Spleen (tissue), 11 donors: Measurements from ENCODE around the gene CDAN1. TPM values are rescaled to one million over a fixed set of nuclear protein-coding genes. Genes with fewer than 3 reads are reported as not detected.

Source experiments
- DNase-seq: peaks from one replicate; pipeline ENCODE4 v3.0.0-alpha.2; 2020
- H3K27ac ChIP-seq, 8 donors: fragments of 200-600 bp; sonication (generic) in 7 of 8; 1 replicate in 4 of 8; 2 replicates in 4 of 8; pipeline versions ENCODE4 v1.5.0 to v1.8.0; 2016 to 2021; ENCODE audit warnings: inconsistent platforms in 4 of 8, mild to moderate bottlenecking in 4 of 8, moderate library complexity in 1 of 8
- H3K27me3 ChIP-seq, 7 donors: fragments of 200-600 bp; sonication (generic) in 6 of 7; replicated peaks in 1 of 7; 1 replicate in 4 of 7; 2 replicates in 3 of 7; pipeline versions ENCODE4 v1.5.0 to v1.8.0; 2016 to 2021; ENCODE audit warnings: inconsistent platforms in 3 of 7, mild to moderate bottlenecking in 1 of 7
- H3K36me3 ChIP-seq, 6 donors: fragments of 200-600 bp; sonication (generic) in 5 of 6; 1 replicate in 4 of 6; 2 replicates in 2 of 6; pipeline versions ENCODE4 v1.5.0 to v1.8.0; 2016 to 2021; ENCODE audit warnings: inconsistent platforms in 2 of 6
- H3K4me1 ChIP-seq, 6 donors: fragments of 200-600 bp; sonication (generic) in 5 of 6; 1 replicate in 3 of 6; 2 replicates in 3 of 6; pipeline versions ENCODE4 v1.5.0 to v1.8.0; 2016 to 2021; ENCODE audit warnings: inconsistent platforms in 3 of 6
- H3K4me3 ChIP-seq, 8 donors: fragments of 200-600 bp; sonication (generic) in 7 of 8; 1 replicate in 4 of 8; 2 replicates in 4 of 8; pipeline versions ENCODE4 v1.5.0 to v1.8.0; 2016 to 2021; ENCODE audit warnings: inconsistent platforms in 4 of 8, mild to moderate bottlenecking in 4 of 8, moderate library complexity in 2 of 8
- H3K9me3 ChIP-seq, 8 donors: fragments of 200-600 bp; sonication (generic) in 7 of 8; 1 replicate in 4 of 8; 2 replicates in 4 of 8; pipeline versions ENCODE4 v1.5.0 to v1.8.0; 2016 to 2021; ENCODE audit warnings: inconsistent platforms in 4 of 8
- POLR2A ChIP-seq, 3 donors: fragments of 450-650 bp; IDR thresholded peaks; one replicate each; pipeline ENCODE4 v1.5.1; 2017; ENCODE audit warnings: antibody characterized with exemption in 3 of 3, mild to moderate bottlenecking in 1 of 3
- POLR2AphosphoS5 ChIP-seq, 3 donors: sonication (generic); formaldehyde crosslinking; IDR thresholded peaks; one replicate each; pipeline ENCODE4 v1.5.1; 2017; ENCODE audit warnings: antibody characterized with exemption in 3 of 3
- WGBS, 5 donors: extraction: QIAGEN DNeasy Blood & Tissue Kit in 3 of 5; methylation state at CpG; one replicate each; pipeline versions ENCODE4 v1.1.5 to v1.1.7; 2013 to 2018; 5-methylcytosine and 5-hydroxymethylcytosine counted together
- intact Hi-C: fragments of 100-400 bp; cut with DNase I; formaldehyde crosslinking; loops from one replicate; pipeline ENCODE4 v1.15.0; 2023; ENCODE audit warnings: low total_unique reads
- polyA plus RNA-seq, 3 donors: library from polyadenylated mRNA; stranded (reverse); fragments of 200-250 nt; gene quantifications; one replicate each; pipeline ENCODE4 v1.2.1, GENCODE V29; 2013
- total RNA-seq, 7 donors: library from RNA; depleted of rRNA in 3 of 7; stranded (reverse); fragments of >200 nt in 3 of 7; fragmentation: NEBNext Ultra II Directional in 4 of 7; extraction: Animal tissue kit (Norgen Biotek cat#: 25700) in 4 of 7; gene quantifications; one replicate each; pipeline versions ENCODE4 v1.1.0 to v1.2.1, GENCODE V29; 2016 to 2021
- TF ChIP-seq, protein P1 (sequence below), 11 experiments: fragments of 200-600 bp in 7 of 11; fragments of 450-650 bp in 4 of 11; sonication (generic) in 4 of 11; IDR thresholded peaks in 8 of 11; conservative IDR thresholded peaks in 3 of 11; 1 replicate in 7 of 11; 2 replicates in 4 of 11; pipeline versions ENCODE4 v1.4.0 to v1.8.0; 2016 to 2021; ENCODE audit warnings: antibody characterized with exemption in 11 of 11, inconsistent platforms in 4 of 11, mild to moderate bottlenecking in 1 of 11
- donor health status: healthy with polysubstance abuse.
- donor health status: DM: no; HTN: no; CAD: no; lungs with moderate emphysema.
- donor health status: DM: no; HTN: no; CAD: no.
- donor health status: Bipolar disorder and iron deficiency.
- donor health status: healthy.
- donor health status: DM: no; HTN: no; CAD: no.
- donor health status: DM: yes; HTN: yes; CAD: no.

CDAN1 gene
- total and polyA plus RNA-seq, 10 donors: 7.5 to 21.6 (median 14.4) TPM

DNA sequence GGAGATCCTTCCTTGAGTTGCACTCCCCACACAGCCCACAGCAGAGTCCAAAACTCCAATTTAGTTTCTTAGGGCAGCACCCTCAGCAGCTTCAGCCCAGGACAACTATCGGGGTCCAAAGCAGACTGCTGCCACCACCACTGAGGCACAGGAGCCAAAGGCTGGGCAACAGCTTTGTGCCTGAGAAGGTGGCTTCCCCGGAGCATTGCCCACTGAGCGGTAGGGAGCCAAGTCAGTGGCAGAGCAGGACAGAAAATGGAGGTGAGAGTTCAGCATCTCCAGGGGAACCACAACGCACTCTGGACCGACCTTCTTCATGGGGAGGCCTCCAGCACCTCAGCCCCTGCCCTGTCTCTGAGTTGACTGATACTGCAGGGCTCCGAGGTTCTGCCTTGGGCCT lies 43.4 kb downstream of the CDAN1 start:
- WGBS, 5 donors: 91 to 98% (median 96%) methylated on average over 6 of the region's 6 CpGs
- Histone ChIP-seq H3K4me1 (no peaks in the 10 kb centered on the region), H3K4me3 (no peak overlapping the region), H3K9me3 (no peaks in the 10 kb centered on the region), H3K27ac (no peak overlapping the region), H3K27me3 (no peaks in the 10 kb centered on the region), H3K36me3 (peaks cover 0 to 86% (median 10%) of the 10 kb centered on the region in 6 donors)
- intact Hi-C loops: no loop called here
- DNase-seq: no peak
- TF ChIP-seq, protein P1, sequence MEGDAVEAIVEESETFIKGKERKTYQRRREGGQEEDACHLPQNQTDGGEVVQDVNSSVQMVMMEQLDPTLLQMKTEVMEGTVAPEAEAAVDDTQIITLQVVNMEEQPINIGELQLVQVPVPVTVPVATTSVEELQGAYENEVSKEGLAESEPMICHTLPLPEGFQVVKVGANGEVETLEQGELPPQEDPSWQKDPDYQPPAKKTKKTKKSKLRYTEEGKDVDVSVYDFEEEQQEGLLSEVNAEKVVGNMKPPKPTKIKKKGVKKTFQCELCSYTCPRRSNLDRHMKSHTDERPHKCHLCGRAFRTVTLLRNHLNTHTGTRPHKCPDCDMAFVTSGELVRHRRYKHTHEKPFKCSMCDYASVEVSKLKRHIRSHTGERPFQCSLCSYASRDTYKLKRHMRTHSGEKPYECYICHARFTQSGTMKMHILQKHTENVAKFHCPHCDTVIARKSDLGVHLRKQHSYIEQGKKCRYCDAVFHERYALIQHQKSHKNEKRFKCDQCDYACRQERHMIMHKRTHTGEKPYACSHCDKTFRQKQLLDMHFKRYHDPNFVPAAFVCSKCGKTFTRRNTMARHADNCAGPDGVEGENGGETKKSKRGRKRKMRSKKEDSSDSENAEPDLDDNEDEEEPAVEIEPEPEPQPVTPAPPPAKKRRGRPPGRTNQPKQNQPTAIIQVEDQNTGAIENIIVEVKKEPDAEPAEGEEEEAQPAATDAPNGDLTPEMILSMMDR (IDR thresholded peaks at IDR 0.05 in 8 of 11, conservative IDR thresholded peaks at IDR 0.05 in 3 of 11): no peak
- TF ChIP-seq POLR2A (IDR thresholded peaks at IDR 0.05): no peak
- no peak for TF ChIP-seq POLR2AphosphoS5 (IDR thresholded peaks at IDR 0.05)

DNA sequence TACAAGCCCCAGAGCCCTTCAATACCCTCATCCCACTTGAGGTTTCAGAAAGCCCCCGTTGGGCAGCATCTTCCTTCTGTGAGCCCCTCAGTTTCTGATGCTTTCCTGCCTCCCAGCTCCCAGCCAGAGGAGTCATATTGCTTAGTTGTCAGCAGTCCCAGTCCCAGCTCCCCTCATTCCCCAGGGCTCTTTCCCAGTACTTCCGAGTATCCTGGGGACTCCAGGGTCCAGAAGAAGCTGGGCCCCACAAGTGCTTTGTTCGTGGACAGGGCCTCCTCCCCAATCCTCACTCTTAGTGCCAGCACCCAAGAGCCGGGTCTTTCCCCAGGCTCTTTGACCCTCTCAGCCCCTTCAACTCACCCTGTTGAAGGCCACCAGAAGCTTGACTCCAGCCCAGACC lies 43.9 kb downstream of the CDAN1 start:
- 80 to 91% (median 89%) methylated on average over 4 of the region's 4 CpGs for WGBS, 5 donors
- Histone ChIP-seq H3K36me3 (peaks cover 0 to 90% (median 10%) of the 10 kb centered on the region in 6 donors), H3K27me3 (no peaks in the 10 kb centered on the region), H3K4me1 (no peaks in the 10 kb centered on the region), H3K9me3 (no peaks in the 10 kb centered on the region), H3K4me3 (no peak overlapping the region), H3K27ac (no peak overlapping the region)
- TF ChIP-seq POLR2AphosphoS5 (IDR thresholded peaks at IDR 0.05) (no peak), POLR2A (IDR thresholded peaks at IDR 0.05) (no peak)
- TF ChIP-seq, protein P1 (IDR thresholded peaks at IDR 0.05 in 8 of 11, conservative IDR thresholded peaks at IDR 0.05 in 3 of 11): no peak
- DNase-seq: no peak
- intact Hi-C loops: no loop called here

DNA sequence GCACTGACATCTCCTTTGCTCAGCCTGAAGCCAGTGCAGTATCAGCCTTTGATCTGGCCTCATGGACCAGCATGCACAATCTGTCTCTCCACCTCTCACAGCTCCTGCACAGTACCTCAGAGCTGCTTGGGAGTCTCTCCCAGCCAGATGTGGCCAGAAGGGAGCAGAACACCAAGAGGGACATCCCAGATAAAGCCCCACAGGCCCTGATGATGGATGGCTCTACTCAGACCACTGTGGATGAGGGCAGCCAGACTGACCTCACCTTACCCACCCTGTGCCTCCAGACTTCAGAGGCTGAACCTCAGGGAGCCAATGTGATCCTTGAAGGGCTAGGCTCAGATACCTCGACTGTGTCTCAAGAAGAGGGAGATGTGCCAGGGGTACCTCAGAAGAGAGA lies 44.4 kb downstream of the CDAN1 start:
- Histone ChIP-seq H3K9me3 (no peaks in the 10 kb centered on the region), H3K27me3 (no peaks in the 10 kb centered on the region), H3K27ac (no peak overlapping the region), H3K4me3 (no peak overlapping the region), H3K4me1 (no peaks in the 10 kb centered on the region), H3K36me3 (peaks cover 0 to 86% (median 8%) of the 10 kb centered on the region in 6 donors)
- no peak for DNase-seq
- intact Hi-C loops: no loop called here
- 80 to 100% (median 100%) methylated on average over 1 of the region's 1 CpG for WGBS, 5 donors
- TF ChIP-seq, protein P1 (IDR thresholded peaks at IDR 0.05 in 8 of 11, conservative IDR thresholded peaks at IDR 0.05 in 3 of 11): no peak
- TF ChIP-seq POLR2AphosphoS5 (IDR thresholded peaks at IDR 0.05): no peak
- no peak for TF ChIP-seq POLR2A (IDR thresholded peaks at IDR 0.05)

DNA sequence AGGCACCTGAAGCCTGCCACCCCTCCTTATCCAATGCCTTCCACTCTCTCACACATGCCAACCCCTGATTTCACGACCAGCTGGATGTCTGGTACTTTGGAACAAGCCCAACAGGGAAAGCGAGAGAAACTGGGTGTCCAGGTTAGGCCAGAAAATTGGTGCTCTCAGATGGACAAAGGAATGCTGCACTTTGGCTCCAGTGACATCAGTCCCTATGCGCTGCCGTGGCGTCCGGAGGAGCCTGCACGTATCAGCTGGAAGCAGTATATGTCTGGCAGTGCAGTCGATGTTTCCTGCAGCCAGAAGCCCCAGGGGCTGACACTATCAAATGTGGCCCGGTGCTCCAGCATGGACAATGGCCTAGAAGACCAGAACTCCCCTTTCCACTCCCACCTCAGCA lies 45.2 kb downstream of the CDAN1 start:
- Histone ChIP-seq H3K27ac (no peak overlapping the region), H3K4me1 (no peaks in the 10 kb centered on the region), H3K4me3 (no peak overlapping the region), H3K36me3 (peaks cover 0 to 88% (median 8%) of the 10 kb centered on the region in 6 donors), H3K9me3 (no peaks in the 10 kb centered on the region), H3K27me3 (no peaks in the 10 kb centered on the region)
- no peak for DNase-seq
- 91 to 95% (median 93%) methylated on average over 7 to 9 of the region's 9 CpGs for WGBS, 5 donors
- intact Hi-C loops: no loop called here
- no peak for TF ChIP-seq POLR2A (IDR thresholded peaks at IDR 0.05)
- no peak for TF ChIP-seq POLR2AphosphoS5 (IDR thresholded peaks at IDR 0.05)

DNA sequence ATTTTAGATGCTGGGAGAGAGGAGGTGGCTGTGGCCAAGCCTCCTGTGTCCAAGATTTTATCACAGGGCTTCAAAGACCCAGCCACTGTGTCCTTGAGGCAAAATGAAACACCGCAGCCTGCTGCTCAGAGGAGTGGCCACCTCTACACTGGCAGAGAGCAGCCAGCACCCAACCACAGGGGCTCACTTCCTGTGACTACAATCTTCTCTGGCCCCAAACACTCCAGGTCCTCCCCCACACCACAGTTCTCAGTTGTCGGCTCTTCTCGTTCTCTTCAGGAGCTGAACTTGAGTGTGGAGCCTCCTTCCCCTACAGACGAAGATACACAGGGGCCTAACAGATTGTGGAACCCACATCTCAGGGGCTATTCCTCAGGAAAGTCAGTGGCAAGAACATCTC lies 45.6 kb downstream of the CDAN1 start:
- intact Hi-C loops: no loop called here
- WGBS, 5 donors: 62 to 88% (median 69%) methylated on average over 4 of the region's 4 CpGs
- H3K9me3 ChIP-seq: no peaks in the 10 kb centered on the region
- H3K4me1 ChIP-seq: no peaks in the 10 kb centered on the region
- H3K27ac ChIP-seq: no peak overlapping the region
- H3K27me3 ChIP-seq: no peaks in the 10 kb centered on the region
- TF ChIP-seq POLR2AphosphoS5 (IDR thresholded peaks at IDR 0.05) (no peak), POLR2A (IDR thresholded peaks at IDR 0.05) (no peak)
- TF ChIP-seq, protein P1 (IDR thresholded peaks at IDR 0.05 in 8 of 11, conservative IDR thresholded peaks at IDR 0.05 in 3 of 11): no peak
- H3K4me3 ChIP-seq: no peak overlapping the region
- DNase-seq: no peak
- peaks cover 0 to 89% (median 6%) of the 10 kb centered on the region in 6 donors for H3K36me3 ChIP-seq
